Osteocyte (in vitro differentiated cells): ENCODE results near the gene WWTR1. TPM values are rescaled to one million over a fixed set of nuclear protein-coding genes. Genes with fewer than 3 reads are reported as not detected.
A peak's percentile ranks its signal among the peaks of the same experiment; 100 is the strongest.

Experiments used
- DNase-seq: peaks from one replicate; pipeline ENCODE4 v3.0.0; 2021; ENCODE audit warnings: mixed read lengths; ENCODE audit not compliant: unreplicated experiment; ENCODE audit errors: extremely low spot score
- H3K27ac Mint-ChIP-seq: one replicate; pipeline ENCODE4 v1.8.0; 2021; ENCODE audit warnings: mild to moderate bottlenecking, mixed read lengths; ENCODE audit not compliant: unreplicated experiment
- H3K27me3 Mint-ChIP-seq: one replicate; pipeline ENCODE4 v1.8.0; 2021; ENCODE audit warnings: mixed read lengths; ENCODE audit not compliant: unreplicated experiment
- H3K36me3 Mint-ChIP-seq: one replicate; pipeline ENCODE4 v1.8.0; 2021; ENCODE audit warnings: mixed read lengths; ENCODE audit not compliant: unreplicated experiment
- H3K4me1 Mint-ChIP-seq: one replicate; pipeline ENCODE4 v1.8.0; 2021; ENCODE audit warnings: mixed read lengths; ENCODE audit not compliant: unreplicated experiment
- H3K4me3 Mint-ChIP-seq: one replicate; pipeline ENCODE4 v1.8.0; 2021; ENCODE audit warnings: mild to moderate bottlenecking, moderate library complexity, mixed read lengths; ENCODE audit not compliant: unreplicated experiment
- H3K9me3 Mint-ChIP-seq: one replicate; pipeline ENCODE4 v1.8.0; 2021; ENCODE audit warnings: mixed read lengths; ENCODE audit not compliant: unreplicated experiment
- long read RNA-seq: library from polyadenylated mRNA; unstranded; transcript quantifications from one replicate; pipeline ENCODE4 v2.0.0, GENCODE V29; 2021
- total RNA-seq: library from RNA; stranded (reverse); gene quantifications from 2 replicates; pipeline ENCODE4 v1.2.1, GENCODE V29; 2021
- TF ChIP-seq, protein P1 (sequence below): fragments of 200-600 bp; sonication (generic); IDR thresholded peaks from 2 replicates; pipeline ENCODE4 v1.5.0; 2021; ENCODE audit warnings: antibody characterized with exemption, mild to moderate bottlenecking, moderate library complexity

Gene WWTR1
- total RNA-seq: 116 and 120 TPM in 2 replicates
- long read RNA-seq, transcript WWTR1-201 (7 exons, 2,103 nt): major isoform, 16 of 118 reads
- long read RNA-seq, partial matches to known transcripts: 50 of 118 reads
- long read RNA-seq, other reads (novel, unspliced or antisense): 52 of 118 reads

DNA sequence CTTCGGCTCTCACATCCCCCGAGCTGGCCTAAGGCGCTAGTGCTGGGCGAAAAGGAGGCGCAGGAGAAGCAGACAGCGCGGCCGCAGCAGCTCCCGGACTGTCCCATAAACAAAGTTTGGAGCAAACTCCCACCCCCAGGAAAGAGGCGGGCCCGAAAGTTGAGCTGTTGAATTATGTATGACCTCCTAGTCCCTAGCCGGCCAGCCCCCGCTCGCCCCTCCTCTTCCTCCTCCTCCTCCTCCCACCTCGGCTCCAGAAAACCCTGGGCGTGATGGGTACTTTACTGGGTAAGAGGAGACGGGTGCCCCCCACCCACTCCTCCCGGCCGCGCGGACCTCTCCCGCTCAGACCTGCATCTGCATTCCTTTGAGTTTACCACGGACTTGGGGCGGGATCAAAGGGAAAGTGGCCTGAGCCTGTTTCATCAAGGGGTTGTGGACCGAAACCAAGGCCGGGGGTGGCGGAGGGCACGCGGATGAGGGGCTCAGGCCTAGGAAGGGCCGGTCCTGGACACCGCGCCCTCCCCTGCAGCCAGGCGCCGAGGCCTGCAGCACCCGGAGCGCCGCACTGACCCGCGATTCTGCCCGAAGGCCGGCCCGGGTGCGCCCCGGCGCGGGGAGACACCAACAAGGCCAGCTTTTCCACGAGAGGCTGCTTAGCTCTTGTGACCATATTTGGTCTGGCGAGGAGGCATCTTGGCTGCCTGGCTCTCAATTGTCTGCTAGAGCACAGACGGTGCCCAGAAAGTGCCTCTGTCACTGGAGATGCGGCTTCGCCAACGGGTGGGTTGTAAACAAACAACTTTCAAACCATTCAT is at the start of gene WWTR1:
Gene WWTR1, minus strand, starts transcription at position 100 of the 818 bp plus-strand sequence. CDS start 719 bp downstream, outside the sequence.
- Mint-ChIP-seq H3K4me1 (peaks cover 46% of the 10 kb centered on the region), H3K27me3 (no peaks in the 10 kb centered on the region)
- TF ChIP-seq, protein P1, sequence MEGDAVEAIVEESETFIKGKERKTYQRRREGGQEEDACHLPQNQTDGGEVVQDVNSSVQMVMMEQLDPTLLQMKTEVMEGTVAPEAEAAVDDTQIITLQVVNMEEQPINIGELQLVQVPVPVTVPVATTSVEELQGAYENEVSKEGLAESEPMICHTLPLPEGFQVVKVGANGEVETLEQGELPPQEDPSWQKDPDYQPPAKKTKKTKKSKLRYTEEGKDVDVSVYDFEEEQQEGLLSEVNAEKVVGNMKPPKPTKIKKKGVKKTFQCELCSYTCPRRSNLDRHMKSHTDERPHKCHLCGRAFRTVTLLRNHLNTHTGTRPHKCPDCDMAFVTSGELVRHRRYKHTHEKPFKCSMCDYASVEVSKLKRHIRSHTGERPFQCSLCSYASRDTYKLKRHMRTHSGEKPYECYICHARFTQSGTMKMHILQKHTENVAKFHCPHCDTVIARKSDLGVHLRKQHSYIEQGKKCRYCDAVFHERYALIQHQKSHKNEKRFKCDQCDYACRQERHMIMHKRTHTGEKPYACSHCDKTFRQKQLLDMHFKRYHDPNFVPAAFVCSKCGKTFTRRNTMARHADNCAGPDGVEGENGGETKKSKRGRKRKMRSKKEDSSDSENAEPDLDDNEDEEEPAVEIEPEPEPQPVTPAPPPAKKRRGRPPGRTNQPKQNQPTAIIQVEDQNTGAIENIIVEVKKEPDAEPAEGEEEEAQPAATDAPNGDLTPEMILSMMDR: peak; percentile 44

GRCh38 chr3:149706905-149707304 is 49.1 kb upstream of the WWTR1 start:
- H3K4me1 Mint-ChIP-seq: peaks cover 11% of the 10 kb centered on the region

More for the DNA sequence above, at the start of gene WWTR1:
- no peaks in the 10 kb centered on the region for H3K9me3 Mint-ChIP-seq
- peak within 1 kb of the TSS; percentile 98 for H3K4me3 Mint-ChIP-seq
- H3K27ac Mint-ChIP-seq: peak within 1 kb of the TSS; percentile 99
- H3K36me3 Mint-ChIP-seq: peaks cover 13% of the 10 kb centered on the region
- peak; percentile 95 for DNase-seq

GRCh38 chr3:149705416-149705815 is 47.6 kb upstream of the WWTR1 start:
- DNase-seq: no peak
- H3K4me1 Mint-ChIP-seq: peaks cover 16% of the 10 kb centered on the region
- H3K4me3 Mint-ChIP-seq: no peak overlapping the region
- H3K36me3 Mint-ChIP-seq: no peaks in the 10 kb centered on the region
- H3K27me3 Mint-ChIP-seq: no peaks in the 10 kb centered on the region
- H3K27ac Mint-ChIP-seq: no peak overlapping the region
- TF ChIP-seq, protein P1: no peak
- no peaks in the 10 kb centered on the region for H3K9me3 Mint-ChIP-seq

More at GRCh38 chr3:149706905-149707304, 49.1 kb upstream of the WWTR1 start:
- Mint-ChIP-seq H3K36me3 (no peaks in the 10 kb centered on the region), H3K27ac (no peak overlapping the region), H3K4me3 (no peak overlapping the region), H3K27me3 (no peaks in the 10 kb centered on the region), H3K9me3 (no peaks in the 10 kb centered on the region)
- no peak for DNase-seq
- TF ChIP-seq, protein P1: no peak

DNA sequence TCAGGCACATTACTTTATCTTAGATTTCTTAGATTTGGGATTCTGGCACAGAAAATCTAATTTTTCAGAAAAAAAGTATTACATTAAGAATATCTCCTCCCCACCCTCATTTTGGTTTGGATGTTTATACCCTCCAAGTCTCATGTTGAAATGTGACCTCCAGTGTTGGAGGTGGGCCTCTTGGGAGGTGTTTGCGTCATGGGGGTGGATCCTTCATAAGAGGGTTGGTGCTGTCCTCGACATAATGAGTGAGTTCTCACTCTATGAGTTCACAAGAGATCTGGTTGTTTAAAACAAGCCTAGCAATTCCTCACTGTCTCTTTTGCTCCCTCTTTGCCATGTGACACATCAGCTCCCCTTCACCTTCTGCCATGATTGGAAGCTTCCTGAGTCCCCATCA is 45.6 kb upstream of the WWTR1 start:
- TF ChIP-seq, protein P1: no peak
- Mint-ChIP-seq H3K9me3 (peaks cover under 1% of the 10 kb centered on the region), H3K27ac (no peak overlapping the region), H3K36me3 (no peaks in the 10 kb centered on the region), H3K4me3 (no peak overlapping the region), H3K27me3 (no peaks in the 10 kb centered on the region), H3K4me1 (peaks cover 16% of the 10 kb centered on the region)
- no peak for DNase-seq
